ENCODE results near the gene TCOF1.

DNA sequence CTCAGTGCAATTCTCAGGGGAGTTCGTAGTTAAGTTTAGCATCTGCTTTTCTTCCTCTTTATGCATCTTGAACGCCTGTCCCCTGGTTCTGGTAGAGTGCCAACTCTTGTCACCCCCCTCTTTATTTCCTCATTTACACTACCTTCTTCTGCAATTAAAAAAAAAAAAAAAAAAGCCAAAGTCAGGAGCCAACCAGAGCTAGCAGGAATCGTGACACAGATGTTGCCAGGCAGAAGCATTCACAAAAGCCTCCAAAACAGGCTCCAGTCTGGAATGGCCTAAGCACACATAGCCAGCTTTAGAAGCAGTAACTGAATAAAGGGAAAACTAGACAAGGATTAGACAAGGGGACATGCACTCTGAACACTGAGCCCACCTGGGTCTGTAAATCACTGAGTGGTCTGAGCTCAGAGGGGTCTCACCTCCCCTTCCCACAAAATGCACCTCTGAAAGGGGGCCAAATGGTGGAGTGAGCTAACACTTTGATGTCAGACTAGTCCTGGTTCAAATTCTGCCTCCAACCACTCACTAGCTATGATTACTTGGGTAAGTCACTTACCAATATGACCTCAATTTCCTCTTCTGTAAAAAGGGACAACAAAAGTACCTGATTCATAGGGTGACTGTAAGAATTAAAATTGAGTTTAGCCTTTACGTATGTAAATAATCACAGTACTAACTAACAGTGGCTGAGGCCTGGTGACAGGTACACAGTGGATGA lies 53.2 kb downstream of the TCOF1 start:
- no peak for TF ChIP-seq TAF1 (IDR thresholded peaks at IDR 0.05; ENCODE audit: low read depth)
- no peak for TF ChIP-seq YY1 (IDR thresholded peaks at IDR 0.05; ENCODE audit: low read depth)
- TF ChIP-seq, protein P1, sequence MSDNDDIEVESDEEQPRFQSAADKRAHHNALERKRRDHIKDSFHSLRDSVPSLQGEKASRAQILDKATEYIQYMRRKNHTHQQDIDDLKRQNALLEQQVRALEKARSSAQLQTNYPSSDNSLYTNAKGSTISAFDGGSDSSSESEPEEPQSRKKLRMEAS (IDR thresholded peaks at IDR 0.05) = no peak
- no peak for TF ChIP-seq EP300 (IDR thresholded peaks at IDR 0.05; ENCODE audit: borderline replicate concordance)
- TF ChIP-seq, protein P2, sequence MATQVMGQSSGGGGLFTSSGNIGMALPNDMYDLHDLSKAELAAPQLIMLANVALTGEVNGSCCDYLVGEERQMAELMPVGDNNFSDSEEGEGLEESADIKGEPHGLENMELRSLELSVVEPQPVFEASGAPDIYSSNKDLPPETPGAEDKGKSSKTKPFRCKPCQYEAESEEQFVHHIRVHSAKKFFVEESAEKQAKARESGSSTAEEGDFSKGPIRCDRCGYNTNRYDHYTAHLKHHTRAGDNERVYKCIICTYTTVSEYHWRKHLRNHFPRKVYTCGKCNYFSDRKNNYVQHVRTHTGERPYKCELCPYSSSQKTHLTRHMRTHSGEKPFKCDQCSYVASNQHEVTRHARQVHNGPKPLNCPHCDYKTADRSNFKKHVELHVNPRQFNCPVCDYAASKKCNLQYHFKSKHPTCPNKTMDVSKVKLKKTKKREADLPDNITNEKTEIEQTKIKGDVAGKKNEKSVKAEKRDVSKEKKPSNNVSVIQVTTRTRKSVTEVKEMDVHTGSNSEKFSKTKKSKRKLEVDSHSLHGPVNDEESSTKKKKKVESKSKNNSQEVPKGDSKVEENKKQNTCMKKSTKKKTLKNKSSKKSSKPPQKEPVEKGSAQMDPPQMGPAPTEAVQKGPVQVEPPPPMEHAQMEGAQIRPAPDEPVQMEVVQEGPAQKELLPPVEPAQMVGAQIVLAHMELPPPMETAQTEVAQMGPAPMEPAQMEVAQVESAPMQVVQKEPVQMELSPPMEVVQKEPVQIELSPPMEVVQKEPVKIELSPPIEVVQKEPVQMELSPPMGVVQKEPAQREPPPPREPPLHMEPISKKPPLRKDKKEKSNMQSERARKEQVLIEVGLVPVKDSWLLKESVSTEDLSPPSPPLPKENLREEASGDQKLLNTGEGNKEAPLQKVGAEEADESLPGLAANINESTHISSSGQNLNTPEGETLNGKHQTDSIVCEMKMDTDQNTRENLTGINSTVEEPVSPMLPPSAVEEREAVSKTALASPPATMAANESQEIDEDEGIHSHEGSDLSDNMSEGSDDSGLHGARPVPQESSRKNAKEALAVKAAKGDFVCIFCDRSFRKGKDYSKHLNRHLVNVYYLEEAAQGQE (IDR thresholded peaks at IDR 0.05; ENCODE audit: low read depth) = no peak
- TF ChIP-seq CEBPB (IDR thresholded peaks at IDR 0.05) = no peak
- no peak for TF ChIP-seq RAD21 (IDR thresholded peaks at IDR 0.05; ENCODE audit: low read depth)
- peak; percentile 92 for TF ChIP-seq CREB1 (IDR thresholded peaks at IDR 0.05; ENCODE audit: low read depth)
- TF ChIP-seq, protein P3, sequence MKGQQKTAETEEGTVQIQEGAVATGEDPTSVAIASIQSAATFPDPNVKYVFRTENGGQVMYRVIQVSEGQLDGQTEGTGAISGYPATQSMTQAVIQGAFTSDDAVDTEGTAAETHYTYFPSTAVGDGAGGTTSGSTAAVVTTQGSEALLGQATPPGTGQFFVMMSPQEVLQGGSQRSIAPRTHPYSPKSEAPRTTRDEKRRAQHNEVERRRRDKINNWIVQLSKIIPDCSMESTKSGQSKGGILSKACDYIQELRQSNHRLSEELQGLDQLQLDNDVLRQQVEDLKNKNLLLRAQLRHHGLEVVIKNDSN (IDR thresholded peaks at IDR 0.05) = no peak
- TF ChIP-seq NFIC (IDR thresholded peaks at IDR 0.05) = 0 out of 2 replicates have a peak, but pooled peaks have one; percentile 21
- no peak for TF ChIP-seq FOXM1 (IDR thresholded peaks at IDR 0.05; ENCODE audit: borderline replicate concordance, low read depth)
- no peak for TF ChIP-seq EGR1 (IDR thresholded peaks at IDR 0.05)
- TF ChIP-seq TCF12 (IDR thresholded peaks at IDR 0.05; ENCODE audit: low read depth) = no peak
- TF ChIP-seq ZBTB7A (IDR thresholded peaks at IDR 0.05; ENCODE audit: low read depth) = no peak
